Measurements from ENCODE around the gene C11orf21.

The C11orf21 gene

DNA sequence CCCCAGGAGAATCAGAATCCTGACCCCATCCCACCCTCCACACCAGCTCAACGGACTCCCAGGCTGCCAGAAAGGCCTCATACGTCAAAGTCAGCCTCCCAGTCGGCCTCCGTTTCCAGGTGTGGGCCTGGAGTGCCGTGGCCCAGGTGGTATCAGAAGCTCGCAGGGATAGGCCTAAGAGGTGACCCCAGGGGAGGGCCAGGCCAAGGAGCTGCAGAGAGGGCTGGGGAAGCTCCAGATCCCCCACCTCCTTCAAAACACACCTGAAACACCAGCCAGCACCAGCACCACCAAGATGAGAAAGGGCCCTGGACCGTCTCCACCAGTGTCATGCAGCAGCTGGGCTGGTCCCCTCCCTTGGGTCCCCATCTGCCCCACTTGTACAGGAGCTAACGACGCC is 51.7 kb downstream of the C11orf21 start:
- Histone ChIP-seq H3K9ac (ENCODE audit: low read length) (no peak overlapping the region), H3K9me2 (replicated peaks; ENCODE audit: insufficient read depth, low read length) (no peaks in the 10 kb centered on the region), H3K4me3 (ENCODE audit: insufficient read depth, low read length, poor library complexity, severe bottlenecking) (no peak overlapping the region), H4K20me1 (ENCODE audit: low read depth, low read length) (no peaks in the 10 kb centered on the region), H3F3A (ENCODE audit: insufficient read depth) (no peaks in the 10 kb centered on the region), H3K36me3 (ENCODE audit: low read length) (no peaks in the 10 kb centered on the region), H2AFZ (ENCODE audit: low read depth, low read length, severe bottlenecking) (no peak overlapping the region), H3K79me2 (ENCODE audit: insufficient read depth, low read length) (no peaks in the 10 kb centered on the region), H3K4me2 (ENCODE audit: low read depth, low read length, poor library complexity, severe bottlenecking) (no peak overlapping the region), H3K27me3 (ENCODE audit: low read length) (no peaks in the 10 kb centered on the region), H3K27ac (ENCODE audit: low read depth, low read length) (no peak overlapping the region), H3K9me3 (ENCODE audit: insufficient read depth, low read length) (no peaks in the 10 kb centered on the region)
- no peak for TF ChIP-seq EZH2phosphoT487 (conservative IDR thresholded peaks at IDR 0.05; ENCODE audit: low read length)
- TF ChIP-seq, protein P1, sequence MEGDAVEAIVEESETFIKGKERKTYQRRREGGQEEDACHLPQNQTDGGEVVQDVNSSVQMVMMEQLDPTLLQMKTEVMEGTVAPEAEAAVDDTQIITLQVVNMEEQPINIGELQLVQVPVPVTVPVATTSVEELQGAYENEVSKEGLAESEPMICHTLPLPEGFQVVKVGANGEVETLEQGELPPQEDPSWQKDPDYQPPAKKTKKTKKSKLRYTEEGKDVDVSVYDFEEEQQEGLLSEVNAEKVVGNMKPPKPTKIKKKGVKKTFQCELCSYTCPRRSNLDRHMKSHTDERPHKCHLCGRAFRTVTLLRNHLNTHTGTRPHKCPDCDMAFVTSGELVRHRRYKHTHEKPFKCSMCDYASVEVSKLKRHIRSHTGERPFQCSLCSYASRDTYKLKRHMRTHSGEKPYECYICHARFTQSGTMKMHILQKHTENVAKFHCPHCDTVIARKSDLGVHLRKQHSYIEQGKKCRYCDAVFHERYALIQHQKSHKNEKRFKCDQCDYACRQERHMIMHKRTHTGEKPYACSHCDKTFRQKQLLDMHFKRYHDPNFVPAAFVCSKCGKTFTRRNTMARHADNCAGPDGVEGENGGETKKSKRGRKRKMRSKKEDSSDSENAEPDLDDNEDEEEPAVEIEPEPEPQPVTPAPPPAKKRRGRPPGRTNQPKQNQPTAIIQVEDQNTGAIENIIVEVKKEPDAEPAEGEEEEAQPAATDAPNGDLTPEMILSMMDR (IDR thresholded peaks at IDR 0.05; ENCODE audit: insufficient read depth, low read length, poor library complexity, severe bottlenecking) = no peak

DNA sequence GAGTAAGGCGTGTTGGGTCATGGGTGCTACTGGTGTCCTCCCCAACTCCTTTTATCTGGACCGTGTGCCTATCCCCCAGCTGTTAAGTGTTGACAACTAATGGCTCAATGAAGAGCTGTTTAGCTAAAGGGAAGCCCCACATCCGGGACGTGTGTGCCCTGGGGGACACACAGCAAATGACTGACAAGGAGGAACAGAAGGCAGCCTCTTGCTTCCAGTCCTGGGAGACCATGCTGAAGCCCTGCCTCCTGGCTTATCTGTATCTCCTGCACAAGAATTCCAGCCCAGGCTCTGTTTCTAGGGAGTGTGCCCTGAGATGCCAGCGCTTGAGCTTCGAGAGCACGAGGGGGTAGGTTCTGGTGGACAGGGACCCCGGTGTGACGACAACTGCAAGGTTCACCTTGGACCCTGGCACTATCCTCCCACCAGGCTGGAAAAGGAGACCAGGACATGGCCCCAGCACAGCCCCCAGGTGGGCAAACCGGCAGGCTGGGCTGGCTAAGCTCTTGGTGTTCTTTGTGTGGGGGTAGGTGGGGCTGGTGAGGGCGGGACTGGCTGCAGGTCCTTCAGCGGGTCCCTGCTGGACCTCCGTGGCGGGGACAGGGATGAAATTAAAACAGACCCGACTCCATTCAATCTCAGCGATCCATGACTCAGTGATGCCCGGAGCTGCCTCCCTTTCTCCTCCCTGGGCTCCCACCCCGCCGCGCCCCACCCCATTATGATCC is 52.4 kb downstream of the C11orf21 start:
- no peaks in the 10 kb centered on the region for H3K9me2 ChIP-seq (replicated peaks; ENCODE audit: insufficient read depth, low read length)
- H4K20me1 ChIP-seq (ENCODE audit: low read depth, low read length) = no peaks in the 10 kb centered on the region
- H3K4me3 ChIP-seq (ENCODE audit: insufficient read depth, low read length, poor library complexity, severe bottlenecking) = no peak overlapping the region
- no peaks in the 10 kb centered on the region for H3K27me3 ChIP-seq (ENCODE audit: low read length)
- no peaks in the 10 kb centered on the region for H3F3A ChIP-seq (ENCODE audit: insufficient read depth)
- H3K4me2 ChIP-seq (ENCODE audit: low read depth, low read length, poor library complexity, severe bottlenecking) = no peak overlapping the region
- H2AFZ ChIP-seq (ENCODE audit: low read depth, low read length, severe bottlenecking) = no peak overlapping the region
- no peak overlapping the region for H3K9ac ChIP-seq (ENCODE audit: low read length)
- no peak overlapping the region for H3K27ac ChIP-seq (ENCODE audit: low read depth, low read length)
- no peaks in the 10 kb centered on the region for H3K9me3 ChIP-seq (ENCODE audit: insufficient read depth, low read length)
- TF ChIP-seq EZH2phosphoT487 (conservative IDR thresholded peaks at IDR 0.05; ENCODE audit: low read length) = no peak
- TF ChIP-seq, protein P1 (IDR thresholded peaks at IDR 0.05; ENCODE audit: insufficient read depth, low read length, poor library complexity, severe bottlenecking) = no peak
- no peaks in the 10 kb centered on the region for H3K79me2 ChIP-seq (ENCODE audit: insufficient read depth, low read length)
- no peaks in the 10 kb centered on the region for H3K36me3 ChIP-seq (ENCODE audit: low read length)

DNA sequence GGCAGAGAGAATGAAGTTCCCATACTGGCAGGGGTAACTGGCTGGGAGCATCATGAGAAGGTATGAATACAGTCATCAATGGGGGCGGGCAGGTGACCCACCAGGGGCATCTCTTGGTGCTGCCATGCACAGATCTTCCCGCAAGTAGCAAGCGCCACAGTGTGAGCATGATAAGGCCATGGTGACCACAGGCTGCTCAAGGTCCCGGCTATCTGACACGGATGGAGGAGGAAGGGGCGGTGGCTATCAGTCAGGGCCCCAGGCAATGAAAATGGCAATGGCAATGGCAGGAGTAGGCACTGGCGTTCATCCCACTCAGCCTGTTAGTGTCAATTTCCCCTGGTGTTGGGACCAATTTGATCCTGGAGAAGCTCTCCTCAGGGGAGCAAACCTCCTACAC is 53.0 kb downstream of the C11orf21 start:
- Histone ChIP-seq H3K27me3 (ENCODE audit: low read length) (no peaks in the 10 kb centered on the region), H2AFZ (ENCODE audit: low read depth, low read length, severe bottlenecking) (no peak overlapping the region), H3K9me2 (replicated peaks; ENCODE audit: insufficient read depth, low read length) (no peaks in the 10 kb centered on the region), H3K27ac (ENCODE audit: low read depth, low read length) (no peak overlapping the region), H4K20me1 (ENCODE audit: low read depth, low read length) (no peaks in the 10 kb centered on the region), H3K4me3 (ENCODE audit: insufficient read depth, low read length, poor library complexity, severe bottlenecking) (no peak overlapping the region), H3K9me3 (ENCODE audit: insufficient read depth, low read length) (no peaks in the 10 kb centered on the region), H3K36me3 (ENCODE audit: low read length) (no peaks in the 10 kb centered on the region), H3K4me2 (ENCODE audit: low read depth, low read length, poor library complexity, severe bottlenecking) (no peak overlapping the region), H3F3A (ENCODE audit: insufficient read depth) (no peaks in the 10 kb centered on the region), H3K9ac (ENCODE audit: low read length) (no peak overlapping the region), H3K79me2 (ENCODE audit: insufficient read depth, low read length) (no peaks in the 10 kb centered on the region)
- no peak for TF ChIP-seq EZH2phosphoT487 (conservative IDR thresholded peaks at IDR 0.05; ENCODE audit: low read length)
- TF ChIP-seq, protein P1 (IDR thresholded peaks at IDR 0.05; ENCODE audit: insufficient read depth, low read length, poor library complexity, severe bottlenecking) = no peak
